IMR-90 (cell line): ENCODE data around the gene ELANE. TPM values are rescaled to one million over a fixed set of nuclear protein-coding genes. Genes with fewer than 3 reads are reported as not detected.

Source experiments
- ATAC-seq: fragments of 200-7000 bp; cut with Tn5 transposase; 2 replicates; pipeline ENCODE4 v1.9.1; 2020; ENCODE audit warnings: low read depth, mild to moderate bottlenecking, moderate library complexity
- BruUV-seq: library from RNA; stranded (reverse); fragments of 400-500 nt; replicated peaks from 2 replicates; lab custom pipeline; 2021; lab: Mats Ljungman, UMichigan
- CTCF ChIA-PET: fragments of 300-600 bp; formaldehyde crosslinking; extraction: SDS; loops from one replicate; lab custom pipeline; 2021; ENCODE audit warnings: antibody characterized with exemption; lab: Yijun Ruan, JAX
- POLR2A ChIA-PET: fragments of 300-600 bp; sonication (Branson Sonifier 250); formaldehyde crosslinking; loops from one replicate; lab custom pipeline; 2022; ENCODE audit warnings: antibody characterized with exemption; ENCODE audit not compliant: unreplicated experiment; lab: Charles Lee
- DNase-seq: peaks from one replicate; pipeline ENCODE4 v3.0.0; 2013
- H2AFZ ChIP-seq: replicated peaks from 2 replicates; pipeline ENCODE3; 2013; ENCODE audit warnings: low read length, mild to moderate bottlenecking; ENCODE audit not compliant: poor library complexity
- H2AK5ac ChIP-seq: 2 replicates; pipeline ENCODE4 v1.6.1; 2013; ENCODE audit warnings: low read depth, low read length, inconsistent platforms
- H2AK9ac ChIP-seq: replicated peaks from 2 replicates; pipeline ENCODE3; 2013; ENCODE audit warnings: mild to moderate bottlenecking, low read depth, low read length, moderate library complexity; ENCODE audit not compliant: poor library complexity
- H2BK120ac ChIP-seq: 2 replicates; pipeline ENCODE4 v1.6.1; 2013; ENCODE audit warnings: low read depth, low read length, inconsistent platforms
- H2BK15ac ChIP-seq: 3 replicates; pipeline ENCODE4 v1.6.1; 2013; ENCODE audit warnings: low read depth, low read length, inconsistent platforms
- H2BK20ac ChIP-seq: 2 replicates; pipeline ENCODE4 v1.6.1; 2013; ENCODE audit warnings: low read depth, mild to moderate bottlenecking, inconsistent platforms, low read length, moderate library complexity
- H2BK5ac ChIP-seq: 2 replicates; pipeline ENCODE4 v1.6.1; 2013; ENCODE audit warnings: mild to moderate bottlenecking, low read depth, low read length, inconsistent platforms; ENCODE audit not compliant: poor library complexity, severe bottlenecking
- H3K14ac ChIP-seq: replicated peaks from 2 replicates; pipeline ENCODE4 v1.6.1; 2013; ENCODE audit warnings: low read depth, low read length, inconsistent platforms
- H3K18ac ChIP-seq: 2 replicates; pipeline ENCODE4 v1.6.1; 2013; ENCODE audit warnings: low read depth, low read length, control low read depth
- H3K23ac ChIP-seq: 2 replicates; pipeline ENCODE4 v1.6.1; 2013; ENCODE audit warnings: low read depth, low read length, inconsistent platforms
- H3K27ac ChIP-seq: 2 replicates; pipeline ENCODE4 v1.5.1; 2013; ENCODE audit warnings: mild to moderate bottlenecking, control low read depth, low read length; ENCODE audit not compliant: insufficient read depth
- H3K27me3 ChIP-seq: 2 replicates; pipeline ENCODE4 v1.6.1; 2013; ENCODE audit warnings: low read length; ENCODE audit not compliant: control insufficient read depth, insufficient read depth
- H3K36me3 ChIP-seq: 2 replicates; pipeline ENCODE4 v1.6.1; 2013; ENCODE audit warnings: low read length, mixed read lengths; ENCODE audit not compliant: control insufficient read depth, insufficient read depth
- H3K4ac ChIP-seq: 2 replicates; pipeline ENCODE4 v1.6.1; 2013; ENCODE audit warnings: low read depth, low read length, inconsistent platforms
- H3K4me1 ChIP-seq: 2 replicates; pipeline ENCODE4 v1.6.1; 2013; ENCODE audit warnings: low read length, mixed read lengths; ENCODE audit not compliant: control insufficient read depth, insufficient read depth
- H3K4me2 ChIP-seq: 2 replicates; pipeline ENCODE4 v1.6.1; 2013; ENCODE audit warnings: low read depth, mild to moderate bottlenecking, control low read depth, low read length, moderate library complexity
- H3K4me3 ChIP-seq: 2 replicates; pipeline ENCODE4 v1.5.1; 2013; ENCODE audit warnings: low read depth, mild to moderate bottlenecking, control low read depth, low read length, moderate library complexity; ENCODE audit not compliant: insufficient read depth
- H3K56ac ChIP-seq: 2 replicates; pipeline ENCODE4 v1.6.1; 2013; ENCODE audit warnings: low read length, inconsistent platforms; ENCODE audit not compliant: insufficient read depth; ENCODE audit errors: extremely low read depth
- H3K79me1 ChIP-seq, 2 experiments: 2 replicates each; pipeline ENCODE4 v1.6.1; 2013; ENCODE audit warnings: low read length in 2 of 2, inconsistent platforms in 1 of 2, low read depth in 1 of 2
- H3K9ac ChIP-seq: 2 replicates; pipeline ENCODE4 v1.6.1; 2013; ENCODE audit warnings: low read depth, low read length, control low read depth
- H3K9me1 ChIP-seq: 2 replicates; pipeline ENCODE4 v1.6.1; 2013; ENCODE audit warnings: low read length, inconsistent platforms; ENCODE audit not compliant: insufficient read depth
- H3K9me3 ChIP-seq: 2 replicates; pipeline ENCODE4 v1.6.1; 2013; ENCODE audit warnings: low read length; ENCODE audit not compliant: control insufficient read depth, insufficient read depth
- H4K20me1 ChIP-seq: 2 replicates; pipeline ENCODE4 v1.6.1; 2013; ENCODE audit warnings: low read length, inconsistent platforms; ENCODE audit not compliant: insufficient read depth
- H4K5ac ChIP-seq: 2 replicates; pipeline ENCODE4 v1.6.1; 2013; ENCODE audit warnings: mild to moderate bottlenecking, low read depth, low read length, control low read depth
- H4K8ac ChIP-seq, 2 experiments: 2 replicates each; pipeline ENCODE4 v1.6.1; 2013; ENCODE audit warnings: low read depth in 2 of 2, low read length in 2 of 2, control low read depth in 1 of 2, inconsistent platforms in 1 of 2
- H4K91ac ChIP-seq: 2 replicates; pipeline ENCODE4 v1.6.1; 2013; ENCODE audit warnings: low read depth, low read length, inconsistent platforms; ENCODE audit not compliant: insufficient read depth
- BHLHE40 ChIP-seq: fragments of 150-350 bp; IDR thresholded peaks from 2 replicates; pipeline ENCODE4 v1.6.1; 2016; ENCODE audit warnings: mild to moderate bottlenecking, low read depth, low read length
- CHD1 ChIP-seq: IDR thresholded peaks from 2 replicates; pipeline ENCODE4 v1.6.1; 2012; ENCODE audit warnings: low read depth, low read length, improper control_type of control experiment
- MAZ ChIP-seq: IDR thresholded peaks from 2 replicates; pipeline ENCODE4 v1.6.1; 2012; ENCODE audit warnings: low read depth, mild to moderate bottlenecking, low read length, improper control_type of control experiment, moderate library complexity, borderline replicate concordance
- MXI1 ChIP-seq: IDR thresholded peaks from 2 replicates; pipeline ENCODE4 v1.6.1; 2012; ENCODE audit warnings: low read depth, mild to moderate bottlenecking, low read length, moderate library complexity, borderline replicate concordance
- NFE2L2 ChIP-seq: fragments of 150-350 bp; IDR thresholded peaks from 2 replicates; pipeline ENCODE4 v1.6.1; 2016; ENCODE audit warnings: low read depth, mild to moderate bottlenecking, low read length
- POLR2A ChIP-seq: IDR thresholded peaks from 2 replicates; pipeline ENCODE4 v1.6.1; 2012; ENCODE audit warnings: mild to moderate bottlenecking, low read depth, low read length
- RAD21 ChIP-seq: IDR thresholded peaks from 2 replicates; pipeline ENCODE4 v1.6.1; 2012; ENCODE audit warnings: low read length, improper control_type of control experiment
- RCOR1 ChIP-seq: IDR thresholded peaks from 2 replicates; pipeline ENCODE4 v1.6.1; 2012; ENCODE audit warnings: mild to moderate bottlenecking, low read length, improper control_type of control experiment; ENCODE audit not compliant: insufficient replicate concordance
- SMC3 ChIP-seq: fragments of 150-350 bp; IDR thresholded peaks from 2 replicates; pipeline ENCODE4 v1.6.1; 2016; ENCODE audit warnings: low read depth, mild to moderate bottlenecking, antibody characterized with exemption, low read length, moderate library complexity
- USF2 ChIP-seq: fragments of 150-350 bp; IDR thresholded peaks from 2 replicates; pipeline ENCODE4 v1.6.1; 2017; ENCODE audit warnings: mild to moderate bottlenecking, antibody characterized with exemption, low read length, low read depth
- WGBS, 2 experiments: methylation state at CpG; one replicate each; pipeline versions ENCODE4 v1.1.5 to v1.1.7; 2013; ENCODE audit warnings: missing lambda C conversion rate in 2 of 2; ENCODE audit not compliant: insufficient read length in 1 of 2; ENCODE audit errors: extremely low coverage in 2 of 2; 5-methylcytosine and 5-hydroxymethylcytosine counted together
- dilution Hi-C: fragments of 300-500 bp; cut with HindIII; formaldehyde crosslinking; loops from one replicate; pipeline ENCODE4 v1.14.3; 2018; ENCODE audit warnings: low sequenced_read_pairs; ENCODE audit not compliant: unreplicated experiment
- in situ Hi-C: fragments of 300-500 bp; cut with MboI; formaldehyde crosslinking; loops from 3 replicates; pipeline ENCODE4 v1.14.3; 2019; ENCODE audit warnings: low sequenced_read_pairs, inconsistent platforms, mixed read lengths
- intact Hi-C: fragments of 100-400 bp; cut with micrococcal nuclease; formaldehyde crosslinking; loops from 2 replicates; pipeline ENCODE4 v1.10.0; 2022
- polyA plus RNA-seq, 3 experiments: library from polyadenylated mRNA; depleted of rRNA; stranded (reverse); fragments of >200 nt; gene quantifications; 2 replicates each; pipeline ENCODE4 v1.2.3, GENCODE V29; 2012; ENCODE audit warnings: low replicate concordance in 1 of 3
- total RNA-seq: library from RNA; depleted of rRNA; stranded (reverse); fragments of >200 nt; gene quantifications from 2 replicates; pipeline ENCODE4 v1.2.3, GENCODE V29; 2012

Gene ELANE
- total and polyA plus RNA-seq, 2 of the 4 experiments (the other 2 are of a cell fraction) = 0.27 TPM; not detected in 1

- no peak overlapping the region for H3K9ac ChIP-seq
- 89% methylated on average over 24 of the region's 37 CpGs; no CpG with 5 or more reads in 1 of the 2 experiments for WGBS, 2 experiments
- no peak overlapping the region for H3K56ac ChIP-seq
- no peak for DNase-seq
- H2BK120ac ChIP-seq = no peak overlapping the region
- dilution Hi-C loops = no loop called here
- H3K4me3 ChIP-seq = no peak overlapping the region
- peaks cover 70% of the 10 kb centered on the region for H3K36me3 ChIP-seq
- H3K9me1 ChIP-seq = no peaks in the 10 kb centered on the region
- H3K4ac ChIP-seq = no peak overlapping the region
- peaks cover 0 to 7% of the 10 kb centered on the region in 2 experiments; a peak in 1 of 4 replicates for H3K79me1 ChIP-seq
- TF ChIP-seq USF2 = no peak
- no peak for TF ChIP-seq MXI1
- TF ChIP-seq SMC3 = no peak
- TF ChIP-seq BHLHE40 = no peak
- TF ChIP-seq MAZ = no peak
- no peak for TF ChIP-seq RAD21
- TF ChIP-seq RCOR1 = no peak
- TF ChIP-seq CHD1 = no peak
- TF ChIP-seq POLR2A = no peak
- no peak for TF ChIP-seq NFE2L2
- H4K20me1 ChIP-seq = peaks cover 10% of the 10 kb centered on the region
- H4K8ac ChIP-seq = no peak overlapping the region
- intact Hi-C loops = no loop called here
- no peak overlapping the region for H4K91ac ChIP-seq
- in situ Hi-C loops = no loop called here
- no peak overlapping the region for H3K4me2 ChIP-seq
- no peaks in the 10 kb centered on the region for H3K4me1 ChIP-seq
- no peak overlapping the region for H2BK15ac ChIP-seq
- no peak overlapping the region for H3K27ac ChIP-seq
- CTCF ChIA-PET = no interaction called here
- H2AK5ac ChIP-seq = no peak overlapping the region
- no peaks in the 10 kb centered on the region for H3K9me3 ChIP-seq
- no peak overlapping the region for H3K14ac ChIP-seq
- no peak overlapping the region for H2AK9ac ChIP-seq
- H3K23ac ChIP-seq = no peak overlapping the region
- no peaks in the 10 kb centered on the region for H3K27me3 ChIP-seq
- H4K5ac ChIP-seq = no peak overlapping the region
- POLR2A ChIA-PET = interaction anchor here (0.6 kb wide), 1 partner anchor 31 kb away, joined by 4 read pairs; no protein-coding TSS in a partner anchor
- no peak overlapping the region for H2AFZ ChIP-seq
- H2BK5ac ChIP-seq = no peak overlapping the region
- no peak overlapping the region for H3K18ac ChIP-seq
- ATAC-seq = no peak
- BruUV-seq = no TSS peak
- no peak overlapping the region for H2BK20ac ChIP-seq
These were observed 27.8 kb downstream of the ELANE start for GRCh38 chr19:879711-880438.
